ENCODE results near the gene GNAI3. TPM values are rescaled to one million over a fixed set of nuclear protein-coding genes. Genes with fewer than 3 reads are reported as not detected.

Gene GNAI3
- total and polyA plus RNA-seq, 2 donors (not counting 3 experiments of a cell fraction or from before 2014, with no cell fraction given): 5.0 to 14.0 TPM

GRCh38 chr1:109586055-109586454 is 37.6 kb downstream of the GNAI3 start:
- no peak for FAIRE-seq
- peaks cover 8% of the 10 kb centered on the region for H3K79me2 ChIP-seq (ENCODE audit: control insufficient read depth, insufficient read depth, low read length)
- no peaks in the 10 kb centered on the region for H4K20me1 ChIP-seq (replicated peaks; ENCODE audit: control insufficient read depth, extremely low read depth, insufficient read depth, low read length)
- no peak overlapping the region for H3K4me2 ChIP-seq (ENCODE audit: insufficient read depth, low read length)
- no peak for DNase-seq (ENCODE audit: low read depth, low spot score)
- TF ChIP-seq MAX (IDR thresholded peaks at IDR 0.05; ENCODE audit: insufficient read depth, insufficient read length): no peak
- TF ChIP-seq POLR2A (IDR thresholded peaks at IDR 0.05; ENCODE audit: low read depth, low read length): no peak
- no peak for TF ChIP-seq GATA2 (IDR thresholded peaks at IDR 0.05; ENCODE audit: insufficient read depth, insufficient read length, low read depth, low read length)
- no peak for TF ChIP-seq POLR2AphosphoS5 (IDR thresholded peaks at IDR 0.05; ENCODE audit: insufficient read depth, low read depth, low read length)
- TF ChIP-seq, protein P1, sequence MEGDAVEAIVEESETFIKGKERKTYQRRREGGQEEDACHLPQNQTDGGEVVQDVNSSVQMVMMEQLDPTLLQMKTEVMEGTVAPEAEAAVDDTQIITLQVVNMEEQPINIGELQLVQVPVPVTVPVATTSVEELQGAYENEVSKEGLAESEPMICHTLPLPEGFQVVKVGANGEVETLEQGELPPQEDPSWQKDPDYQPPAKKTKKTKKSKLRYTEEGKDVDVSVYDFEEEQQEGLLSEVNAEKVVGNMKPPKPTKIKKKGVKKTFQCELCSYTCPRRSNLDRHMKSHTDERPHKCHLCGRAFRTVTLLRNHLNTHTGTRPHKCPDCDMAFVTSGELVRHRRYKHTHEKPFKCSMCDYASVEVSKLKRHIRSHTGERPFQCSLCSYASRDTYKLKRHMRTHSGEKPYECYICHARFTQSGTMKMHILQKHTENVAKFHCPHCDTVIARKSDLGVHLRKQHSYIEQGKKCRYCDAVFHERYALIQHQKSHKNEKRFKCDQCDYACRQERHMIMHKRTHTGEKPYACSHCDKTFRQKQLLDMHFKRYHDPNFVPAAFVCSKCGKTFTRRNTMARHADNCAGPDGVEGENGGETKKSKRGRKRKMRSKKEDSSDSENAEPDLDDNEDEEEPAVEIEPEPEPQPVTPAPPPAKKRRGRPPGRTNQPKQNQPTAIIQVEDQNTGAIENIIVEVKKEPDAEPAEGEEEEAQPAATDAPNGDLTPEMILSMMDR (IDR thresholded peaks at IDR 0.05; ENCODE audit: extremely low read depth in 1 of 2, insufficient read depth in 1 of 2, low read depth in 1 of 2, low read length in 2 of 2): no peak
- no peak for TF ChIP-seq EZH2 (IDR thresholded peaks at IDR 0.05; ENCODE audit: borderline replicate concordance, low read depth, low read length, severe bottlenecking)
- TF ChIP-seq MYC (IDR thresholded peaks at IDR 0.05; ENCODE audit: low read depth, low read length): no peak
- TF ChIP-seq FOS (IDR thresholded peaks at IDR 0.05; ENCODE audit: borderline replicate concordance, insufficient read depth, low read length): no peak
- ChIA-PET POLR2A (no interaction called here), CTCF (interaction anchor here (0.7 to 1.0 kb wide), 3 partner anchors 40 to 54 kb away, joined by 3 read pairs; no protein-coding TSS in a partner anchor)
- no peaks in the 10 kb centered on the region for H3K9me1 ChIP-seq (replicated peaks; ENCODE audit: control insufficient read depth, extremely low read depth, insufficient read depth, low read length)
- BruUV-seq (replicated peaks): no TSS peak
- no peaks in the 10 kb centered on the region for H3K9me3 ChIP-seq (replicated peaks; ENCODE audit: control insufficient read depth, insufficient read depth, low read length)
- H3K4me1 ChIP-seq (ENCODE audit: control insufficient read depth, extremely low read depth, insufficient read depth, low read length): peaks cover 4% of the 10 kb centered on the region
- H3K9ac ChIP-seq (replicated peaks; ENCODE audit: extremely low read depth, insufficient read depth, low read length): no peak overlapping the region
- peaks cover 10 to 24% of the 10 kb centered on the region in 2 experiments for H3K36me3 ChIP-seq (ENCODE audit: control insufficient read depth in 2 of 2, extremely low read depth in 1 of 2, insufficient read depth in 2 of 2, low read length in 2 of 2)
- dilution Hi-C loops (cut with MboI; ENCODE audit: extremely low pct_ligation_motif_present, low sequenced_read_pairs) (no loop called here), intact Hi-C loops (cut with micrococcal nuclease) (no loop called here)
- no peaks in the 10 kb centered on the region for H3K27me3 ChIP-seq (ENCODE audit: control insufficient read depth in 2 of 2, insufficient read depth in 2 of 2, low read length in 2 of 2)
- H3K27ac ChIP-seq (ENCODE audit: insufficient read depth, low read depth, low read length): no peak overlapping the region
- no peak overlapping the region for H2AFZ ChIP-seq (ENCODE audit: low read depth, low read length)
- no peak overlapping the region for H3K4me3 ChIP-seq (replicated peaks in 1 of 3; ENCODE audit: insufficient read depth in 1 of 3, low read depth in 1 of 3, low read length in 3 of 3)

Measured in endothelial cell of umbilical vein (primary cell).